B cell (primary cell): ENCODE measurements around the gene MMS19. TPM values are rescaled to one million over a fixed set of nuclear protein-coding genes. Genes with fewer than 3 reads are reported as not detected.
A peak's percentile ranks its signal among the peaks of the same experiment; 100 is the strongest.

ENCODE experiments used
- ATAC-seq: fragments of 200-7000 bp; cut with Tn5 transposase; one replicate; pipeline ENCODE4 v1.10.0; 2021; ENCODE audit warnings: low read depth, mild to moderate bottlenecking, moderate number of reproducible peaks, moderate library complexity
- CTCF ChIA-PET: fragments of 350-600 bp; sonication (Branson Sonifier 250); formaldehyde crosslinking; loops from one replicate; lab custom pipeline; 2021; ENCODE audit warnings: antibody characterized with exemption, inconsistent platforms; lab: Charles Lee
- POLR2A ChIA-PET: fragments of 350-600 bp; sonication (Branson Sonifier 250); formaldehyde crosslinking; loops from one replicate; lab custom pipeline; 2021; ENCODE audit warnings: antibody characterized with exemption; lab: Charles Lee
- DNase-seq: peaks from one replicate; pipeline ENCODE4 v3.0.0; 2013
- H2AFZ ChIP-seq: 2 replicates; pipeline ENCODE4 v1.6.1; 2012; ENCODE audit warnings: mild to moderate bottlenecking, low read depth, low read length; ENCODE audit not compliant: insufficient read depth, poor library complexity, severe bottlenecking
- H3K27ac ChIP-seq, 2 donors: 1 replicate in 1 of 2; 2 replicates in 1 of 2; pipeline ENCODE4 v1.5.1; 2012 to 2013; ENCODE audit warnings: low read length in 2 of 2, mild to moderate bottlenecking in 2 of 2, moderate library complexity in 1 of 2
- H3K27me3 ChIP-seq, 4 experiments: fragments of 200-600 bp in 1 of 4; sonication (generic) in 1 of 4; replicated peaks in 1 of 4; 1 replicate in 2 of 4; 2 replicates in 2 of 4; pipeline versions ENCODE4 v1.6.1 to v1.7.0; 2013 to 2016; ENCODE audit warnings: low read length in 3 of 4, mild to moderate bottlenecking in 2 of 4, mixed read lengths in 1 of 4, moderate library complexity in 1 of 4; ENCODE audit not compliant: insufficient read depth in 4 of 4, control insufficient read depth in 3 of 4; ENCODE audit errors: control extremely low read depth in 1 of 4
- H3K36me3 ChIP-seq, 2 experiments: replicated peaks in 1 of 2; 1 replicate in 1 of 2; 2 replicates in 1 of 2; pipeline versions ENCODE4 v1.6.1 to v1.7.1; 2013; ENCODE audit warnings: low read length in 1 of 2; ENCODE audit not compliant: insufficient read depth in 2 of 2, control insufficient read depth in 1 of 2; ENCODE audit errors: control extremely low read depth in 1 of 2, extremely low read depth in 1 of 2
- H3K4me1 ChIP-seq, 2 donors: fragments of 200-600 bp in 1 of 2; sonication (generic) in 1 of 2; 1 replicate in 1 of 2; 2 replicates in 1 of 2; pipeline versions ENCODE4 v1.5.1 to v1.6.1; 2013 to 2017; ENCODE audit warnings: low read length in 2 of 2; ENCODE audit not compliant: control insufficient read depth in 2 of 2, insufficient read depth in 2 of 2
- H3K4me2 ChIP-seq: replicated peaks from 2 replicates; pipeline ENCODE3; 2012; ENCODE audit warnings: mild to moderate bottlenecking, low read depth, low read length; ENCODE audit not compliant: poor library complexity, severe bottlenecking
- H3K4me3 ChIP-seq, 5 experiments: fragments of 200-600 bp in 1 of 5; sonication (generic) in 1 of 5; 1 replicate in 3 of 5; 2 replicates in 2 of 5; pipeline versions ENCODE4 v1.5.1 to v1.7.0; 2011 to 2016; ENCODE audit warnings: low read length in 4 of 5, mild to moderate bottlenecking in 4 of 5, low read depth in 2 of 5, control low read depth in 1 of 5, moderate library complexity in 1 of 5; ENCODE audit not compliant: insufficient read depth in 1 of 5; ENCODE audit errors: control extremely low read depth in 1 of 5, extremely low read depth in 1 of 5
- H3K79me2 ChIP-seq: fragments of 200-600 bp; sonication (generic); one replicate; pipeline ENCODE4 v1.6.0; 2016; ENCODE audit warnings: low read length; ENCODE audit not compliant: control insufficient read depth, insufficient read depth
- H3K9ac ChIP-seq: fragments of 200-600 bp; sonication (generic); 2 replicates; pipeline ENCODE4 v1.6.1; 2017; ENCODE audit warnings: mild to moderate bottlenecking, low read length, moderate library complexity
- H3K9me3 ChIP-seq, 3 donors: one replicate each; pipeline versions ENCODE4 v1.6.1 to v1.7.1; 2013; ENCODE audit warnings: low read length in 2 of 3; ENCODE audit not compliant: control insufficient read depth in 2 of 3, insufficient read depth in 1 of 3; ENCODE audit errors: control extremely low read depth in 1 of 3
- H4K20me1 ChIP-seq: 2 replicates; pipeline ENCODE4 v1.6.0; 2012; ENCODE audit warnings: mild to moderate bottlenecking, low read length; ENCODE audit not compliant: insufficient read depth, control insufficient read depth, poor library complexity, severe bottlenecking
- H3K27ac Mint-ChIP-seq: one replicate; pipeline ENCODE4 v1.8.0; 2021; ENCODE audit warnings: mixed read lengths
- H3K27me3 Mint-ChIP-seq: one replicate; pipeline ENCODE4 v1.8.0; 2021; ENCODE audit warnings: mixed read lengths
- H3K4me1 Mint-ChIP-seq: one replicate; pipeline ENCODE4 v1.8.0; 2021; ENCODE audit warnings: mixed read lengths
- H3K4me3 Mint-ChIP-seq: one replicate; pipeline ENCODE4 v1.8.0; 2021; ENCODE audit warnings: mixed read lengths
- H3K9me3 Mint-ChIP-seq: one replicate; pipeline ENCODE4 v1.8.0; 2022; ENCODE audit warnings: mixed read lengths; ENCODE audit not compliant: insufficient read depth
- EZH2 ChIP-seq: IDR thresholded peaks from 2 replicates; pipeline ENCODE4 v1.6.1; 2012; ENCODE audit warnings: borderline replicate concordance, low read depth, mild to moderate bottlenecking, moderate library complexity, low read length; ENCODE audit not compliant: insufficient read depth, poor library complexity, severe bottlenecking
- WGBS: methylation state at CpG from one replicate; pipeline ENCODE4 v1.1.5; 2013; ENCODE audit warnings: missing lambda C conversion rate; ENCODE audit not compliant: insufficient coverage; 5-methylcytosine and 5-hydroxymethylcytosine counted together
- intact Hi-C: fragments of 100-400 bp; cut with micrococcal nuclease; formaldehyde crosslinking; loops from one replicate; pipeline ENCODE4 v1.10.0; 2022
- polyA plus RNA-seq: library from polyadenylated mRNA; depleted of rRNA; stranded (reverse); fragments of >200 nt; gene quantifications from 2 replicates; pipeline ENCODE4 v1.2.3, GENCODE V29; 2012
- total RNA-seq, 2 donors: library from RNA; stranded (reverse); fragments of 120-200 nt in 1 of 2; gene quantifications; 1 replicate in 1 of 2; 2 replicates in 1 of 2; pipeline versions ENCODE4 v1.2.3 to v1.2.4, GENCODE V29; 2013 to 2022
- TF ChIP-seq, protein P1 (sequence below): fragments of 200-600 bp; IDR thresholded peaks from one replicate; pipeline ENCODE4 v1.8.0; 2022; ENCODE audit warnings: antibody characterized with exemption, mild to moderate bottlenecking

MMS19 gene
- total and polyA plus RNA-seq, 2 donors (not counting 1 experiment from before 2014, with no cell fraction given): 82.1 to 102 TPM

DNA sequence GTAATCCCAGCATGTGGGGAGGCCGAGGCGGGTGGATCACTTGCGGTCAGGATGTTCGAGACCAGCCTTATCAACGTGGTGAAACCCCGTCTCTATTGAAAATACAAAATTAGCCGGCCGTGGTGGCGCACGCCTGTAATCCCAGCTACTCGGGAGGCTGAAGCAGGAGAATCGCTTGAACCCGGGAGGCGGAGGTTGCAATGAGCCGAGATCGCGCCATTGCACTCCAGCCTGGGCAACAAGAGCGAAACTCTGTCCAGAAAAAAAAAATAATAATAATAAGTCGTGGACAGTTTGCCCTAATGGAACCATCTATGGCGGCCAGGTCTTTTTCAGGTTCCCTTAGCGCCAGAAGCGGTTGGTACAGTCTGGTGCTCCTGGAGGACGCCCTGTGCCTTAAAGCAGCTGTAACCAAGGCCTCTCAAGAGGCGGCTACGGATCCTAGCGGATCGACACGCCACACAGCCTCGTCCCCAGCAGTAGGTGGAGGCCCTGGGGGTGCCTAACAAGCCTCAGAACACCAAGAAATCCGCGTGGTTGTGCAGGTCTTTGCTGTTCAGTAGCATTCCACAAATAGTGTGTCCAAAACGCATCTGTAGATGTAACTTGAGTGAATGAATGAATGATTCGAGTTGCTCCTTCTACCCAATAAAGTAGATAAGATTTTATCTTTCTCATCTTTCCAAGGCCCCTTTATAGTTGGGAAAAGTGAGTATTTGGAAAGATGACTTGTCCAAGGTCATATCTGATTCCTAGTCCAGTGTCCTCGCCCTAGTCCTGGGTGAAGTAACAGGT lies 71.2 kb downstream of the MMS19 start:
- peaks cover 5 to 30% of the 10 kb centered on the region in 2 experiments for H3K36me3 ChIP-seq
- WGBS: 29% methylated on average over 30 of the region's 34 CpGs
- peaks cover 21 to 31% of the 10 kb centered on the region in 2 donors for H3K4me1 ChIP-seq
- Mint-ChIP-seq H3K9me3 (no peaks in the 10 kb centered on the region), H3K4me3 (peak overlapping the region; percentile 97), H3K27me3 (no peaks in the 10 kb centered on the region), H3K27ac (peak overlapping the region; percentile 99), H3K4me1 (peaks cover 43% of the 10 kb centered on the region)
- peaks cover 35% of the 10 kb centered on the region for H3K79me2 ChIP-seq
- ATAC-seq (no peak), DNase-seq (no peak)
- H3K9me3 ChIP-seq: no peaks in the 10 kb centered on the region
- H2AFZ ChIP-seq: peak overlapping the region; percentile 73
- H3K9ac ChIP-seq: peak overlapping the region; percentile 83
- TF ChIP-seq, protein P1, sequence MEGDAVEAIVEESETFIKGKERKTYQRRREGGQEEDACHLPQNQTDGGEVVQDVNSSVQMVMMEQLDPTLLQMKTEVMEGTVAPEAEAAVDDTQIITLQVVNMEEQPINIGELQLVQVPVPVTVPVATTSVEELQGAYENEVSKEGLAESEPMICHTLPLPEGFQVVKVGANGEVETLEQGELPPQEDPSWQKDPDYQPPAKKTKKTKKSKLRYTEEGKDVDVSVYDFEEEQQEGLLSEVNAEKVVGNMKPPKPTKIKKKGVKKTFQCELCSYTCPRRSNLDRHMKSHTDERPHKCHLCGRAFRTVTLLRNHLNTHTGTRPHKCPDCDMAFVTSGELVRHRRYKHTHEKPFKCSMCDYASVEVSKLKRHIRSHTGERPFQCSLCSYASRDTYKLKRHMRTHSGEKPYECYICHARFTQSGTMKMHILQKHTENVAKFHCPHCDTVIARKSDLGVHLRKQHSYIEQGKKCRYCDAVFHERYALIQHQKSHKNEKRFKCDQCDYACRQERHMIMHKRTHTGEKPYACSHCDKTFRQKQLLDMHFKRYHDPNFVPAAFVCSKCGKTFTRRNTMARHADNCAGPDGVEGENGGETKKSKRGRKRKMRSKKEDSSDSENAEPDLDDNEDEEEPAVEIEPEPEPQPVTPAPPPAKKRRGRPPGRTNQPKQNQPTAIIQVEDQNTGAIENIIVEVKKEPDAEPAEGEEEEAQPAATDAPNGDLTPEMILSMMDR: no peak
- no peak for TF ChIP-seq EZH2
- peak overlapping the region; percentile 68 to 87 (median 80) for H3K4me3 ChIP-seq
- no peaks in the 10 kb centered on the region for H3K27me3 ChIP-seq
- H3K27ac ChIP-seq: peak overlapping the region; percentile 55 to 79
- POLR2A ChIA-PET: interaction anchor here (0.6 kb wide), 1 partner anchor 58 kb away, joined by 6 read pairs; no protein-coding TSS in a partner anchor
- CTCF ChIA-PET: interaction anchor here (1.0 to 1.2 kb wide), 2 partner anchors 26 to 148 kb away, joined by 3 read pairs; partner anchors contain the start of gene RRP12
- H4K20me1 ChIP-seq: peaks cover 7% of the 10 kb centered on the region
- H3K4me2 ChIP-seq: peak overlapping the region; percentile 83
- intact Hi-C loops: loop anchor here (1.0 kb wide), 4 partner anchors 19 to 71 kb away; partner anchors contain the start of genes EXOSC1, MMS19, RRP12 and UBTD1
